Endothelial cell of hepatic sinusoid (primary cell): ENCODE data around the gene DSCAM.
"Not testable (repeated sequence)": the region's sequence is repeated elsewhere in the genome, so short reads cannot be mapped to it uniquely, and the experiment has no call there.

Experiments
- in situ Hi-C: cut with HindIII; loops from 2 replicates; pipeline ENCODE4 v1.10.0; 2017; ENCODE audit warnings: low sequenced_read_pairs

DSCAM gene

GRCh38 chr21:40846587-40847411 is at the start of gene DSCAM:
DSCAM (minus strand) TSS chr21:40847158; CDS start chr21:40846661, 497 bp downstream.
- in situ Hi-C loops = no loop called here

- in situ Hi-C loops = not testable (repeated sequence)
Measured at GRCh38 chr21:40895697-40896096, 48.7 kb upstream of the DSCAM start.

- in situ Hi-C loops = no loop called here
Measured at GRCh38 chr21:40886931-40887330, 40.0 kb upstream of the DSCAM start.

GRCh38 chr21:40886006-40886405 is 39.0 kb upstream of the DSCAM start:
- in situ Hi-C loops = no loop called here

GRCh38 chr21:40882192-40882915 is 35.4 kb upstream of the DSCAM start:
- in situ Hi-C loops = no loop called here

GRCh38 chr21:40881767-40882166 is 34.8 kb upstream of the DSCAM start:
- in situ Hi-C loops = no loop called here

- in situ Hi-C loops = no loop called here
Measured at GRCh38 chr21:40871099-40871498, 24.1 kb upstream of the DSCAM start.

- in situ Hi-C loops = no loop called here
Measured at GRCh38 chr21:40863839-40864238, 16.9 kb upstream of the DSCAM start.

- in situ Hi-C loops = no loop called here
Measured at GRCh38 chr21:40858517-40858916, 11.6 kb upstream of the DSCAM start.

- in situ Hi-C loops = no loop called here
Measured at GRCh38 chr21:40853956-40854688, 7.2 kb upstream of the DSCAM start.

- in situ Hi-C loops = no loop called here
Measured at GRCh38 chr21:40852563-40852962, 5.6 kb upstream of the DSCAM start.

- in situ Hi-C loops = no loop called here
Measured at GRCh38 chr21:40851749-40852148, 4.8 kb upstream of the DSCAM start.

GRCh38 chr21:40850071-40850470 is 3.1 kb upstream of the DSCAM start:
- in situ Hi-C loops = no loop called here

- in situ Hi-C loops = no loop called here
Measured at GRCh38 chr21:40847951-40848350, 993 bp upstream of the DSCAM start.

- in situ Hi-C loops = no loop called here
Measured at GRCh38 chr21:40846103-40846502, 855 bp downstream of the DSCAM start.

- in situ Hi-C loops = no loop called here
Measured at GRCh38 chr21:40845441-40845995, 1.4 kb downstream of the DSCAM start.

- in situ Hi-C loops = no loop called here
Measured at GRCh38 chr21:40844935-40845334, 2.0 kb downstream of the DSCAM start.

GRCh38 chr21:40842197-40842552 is 4.8 kb downstream of the DSCAM start:
- in situ Hi-C loops = no loop called here

GRCh38 chr21:40841524-40842196 is 5.3 kb downstream of the DSCAM start:
- in situ Hi-C loops = no loop called here

GRCh38 chr21:40840401-40841125 is 6.4 kb downstream of the DSCAM start:
- in situ Hi-C loops = no loop called here
